ENCODE results near the gene RHCE.

DNA sequence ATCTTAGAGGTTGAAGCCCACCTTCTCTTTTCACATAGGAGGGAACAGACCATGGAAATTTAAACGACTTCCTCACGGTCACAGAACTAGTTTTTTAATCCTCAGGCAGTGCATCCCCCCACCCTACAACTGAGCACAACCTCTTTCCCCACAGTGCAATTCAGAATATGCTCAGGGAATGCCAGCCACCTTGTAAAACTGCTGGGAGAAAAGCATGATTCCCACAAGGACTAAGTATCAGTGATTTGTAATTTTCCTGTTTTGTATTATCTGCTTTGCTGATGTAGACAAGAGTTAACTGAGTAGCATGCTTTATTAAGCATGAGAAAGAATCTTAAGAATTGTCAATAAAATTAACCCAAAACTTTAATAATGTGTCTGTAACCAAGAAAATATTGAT, 58.7 kb downstream of the RHCE start:
- TF ChIP-seq, protein P1, sequence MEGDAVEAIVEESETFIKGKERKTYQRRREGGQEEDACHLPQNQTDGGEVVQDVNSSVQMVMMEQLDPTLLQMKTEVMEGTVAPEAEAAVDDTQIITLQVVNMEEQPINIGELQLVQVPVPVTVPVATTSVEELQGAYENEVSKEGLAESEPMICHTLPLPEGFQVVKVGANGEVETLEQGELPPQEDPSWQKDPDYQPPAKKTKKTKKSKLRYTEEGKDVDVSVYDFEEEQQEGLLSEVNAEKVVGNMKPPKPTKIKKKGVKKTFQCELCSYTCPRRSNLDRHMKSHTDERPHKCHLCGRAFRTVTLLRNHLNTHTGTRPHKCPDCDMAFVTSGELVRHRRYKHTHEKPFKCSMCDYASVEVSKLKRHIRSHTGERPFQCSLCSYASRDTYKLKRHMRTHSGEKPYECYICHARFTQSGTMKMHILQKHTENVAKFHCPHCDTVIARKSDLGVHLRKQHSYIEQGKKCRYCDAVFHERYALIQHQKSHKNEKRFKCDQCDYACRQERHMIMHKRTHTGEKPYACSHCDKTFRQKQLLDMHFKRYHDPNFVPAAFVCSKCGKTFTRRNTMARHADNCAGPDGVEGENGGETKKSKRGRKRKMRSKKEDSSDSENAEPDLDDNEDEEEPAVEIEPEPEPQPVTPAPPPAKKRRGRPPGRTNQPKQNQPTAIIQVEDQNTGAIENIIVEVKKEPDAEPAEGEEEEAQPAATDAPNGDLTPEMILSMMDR (IDR thresholded peaks at IDR 0.05; ENCODE audit: low read depth, low read length) = no peak
- TF ChIP-seq MYC (IDR thresholded peaks at IDR 0.05; ENCODE audit: low read depth, low read length) (no peak), POLR2A (IDR thresholded peaks at IDR 0.05; ENCODE audit: extremely low read depth, insufficient read length) (no peak)
- TF ChIP-seq, protein P2, sequence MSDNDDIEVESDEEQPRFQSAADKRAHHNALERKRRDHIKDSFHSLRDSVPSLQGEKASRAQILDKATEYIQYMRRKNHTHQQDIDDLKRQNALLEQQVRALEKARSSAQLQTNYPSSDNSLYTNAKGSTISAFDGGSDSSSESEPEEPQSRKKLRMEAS (IDR thresholded peaks at IDR 0.05; ENCODE audit: low read depth, low read length) = no peak

Measured in NB4 (cell line).